SK-N-SH treated with all-trans-retinoic acid at 6 μM for 48 hours (cell line): ENCODE data around the gene SGK2.

Experiments used
- ATAC-seq: fragments of 200-7000 bp; cut with Tn5 transposase; 3 replicates; pipeline ENCODE4 v1.9.1; 2020; ENCODE audit warnings: mild to moderate bottlenecking, moderate library complexity
- ARNTL ChIP-seq: fragments of 450-650 bp; formaldehyde crosslinking; IDR thresholded peaks from 2 replicates; pipeline ENCODE4 v1.5.0; 2020; ENCODE audit warnings: low read depth, mild to moderate bottlenecking, moderate library complexity, borderline replicate concordance
- BACH2 ChIP-seq: fragments of 250-450 bp; sonication (Bioruptor Pico); IDR thresholded peaks from 2 replicates; pipeline ENCODE4 v1.9.0; 2021; ENCODE audit warnings: mild to moderate bottlenecking, borderline replicate concordance
- CSDC2 ChIP-seq: fragments of 250-450 bp; sonication (Bioruptor Pico); IDR thresholded peaks from 2 replicates; pipeline ENCODE4 v1.5.0; 2020; ENCODE audit warnings: mild to moderate bottlenecking, moderate library complexity
- ESRRG ChIP-seq: fragments of 250-450 bp; sonication (Bioruptor Pico); IDR thresholded peaks from 2 replicates; pipeline ENCODE4 v1.6.1; 2021; ENCODE audit warnings: mild to moderate bottlenecking
- GLIS3 ChIP-seq: fragments of 250-450 bp; sonication (Bioruptor Pico); IDR thresholded peaks from 2 replicates; pipeline ENCODE4 v1.5.0; 2020; ENCODE audit warnings: mild to moderate bottlenecking, moderate library complexity
- ISL1 ChIP-seq: fragments of 250-450 bp; sonication (Bioruptor Pico); IDR thresholded peaks from 2 replicates; pipeline ENCODE4 v2.1.2; 2022; ENCODE audit warnings: mild to moderate bottlenecking, moderate library complexity
- OSR1 ChIP-seq: fragments of 250-450 bp; sonication (Bioruptor Pico); IDR thresholded peaks from 2 replicates; pipeline ENCODE4 v1.8.0; 2022; ENCODE audit warnings: moderate library complexity, mild to moderate bottlenecking, inconsistent platforms
- PPARA ChIP-seq: fragments of 250-450 bp; sonication (Bioruptor Pico); IDR thresholded peaks from 2 replicates; pipeline ENCODE4 v1.5.0; 2020; ENCODE audit warnings: mild to moderate bottlenecking, borderline replicate concordance
- RARB ChIP-seq: fragments of 250-450 bp; sonication (Bioruptor Pico); IDR thresholded peaks from 2 replicates; pipeline ENCODE4 v1.8.0; 2021; ENCODE audit warnings: mild to moderate bottlenecking, moderate library complexity
- SNAI2 ChIP-seq: fragments of 250-450 bp; sonication (Bioruptor Pico); IDR thresholded peaks from 2 replicates; pipeline ENCODE4 v1.5.0; 2020; ENCODE audit warnings: mild to moderate bottlenecking, moderate library complexity
- TCF4 ChIP-seq: fragments of 250-450 bp; sonication (Bioruptor Pico); IDR thresholded peaks from 2 replicates; pipeline ENCODE4 v1.8.0; 2021; ENCODE audit warnings: mild to moderate bottlenecking, moderate library complexity, borderline replicate concordance
- TOX ChIP-seq: fragments of 250-450 bp; sonication (Bioruptor Pico); IDR thresholded peaks from 2 replicates; pipeline ENCODE4 v1.8.0; 2021; ENCODE audit warnings: mild to moderate bottlenecking, moderate library complexity, borderline replicate concordance
- ZC3H10 ChIP-seq: fragments of 250-450 bp; sonication (Bioruptor Pico); IDR thresholded peaks from 2 replicates; pipeline ENCODE4 v1.5.1; 2021; ENCODE audit warnings: mild to moderate bottlenecking, moderate library complexity
- ZFP3 ChIP-seq: fragments of 250-450 bp; sonication (Bioruptor Pico); IDR thresholded peaks from 2 replicates; pipeline ENCODE4 v1.5.0; 2020; ENCODE audit warnings: mild to moderate bottlenecking, moderate library complexity
- ZFP30 ChIP-seq: fragments of 450-650 bp; formaldehyde crosslinking; IDR thresholded peaks from 2 replicates; pipeline ENCODE4 v1.5.0; 2022; ENCODE audit warnings: mild to moderate bottlenecking, moderate library complexity
- ZNF565 ChIP-seq: fragments of 450-650 bp; formaldehyde crosslinking; conservative IDR thresholded peaks from 2 replicates; pipeline ENCODE4 v1.5.0; 2020; ENCODE audit warnings: low read depth, mild to moderate bottlenecking, moderate library complexity
- ZNF70 ChIP-seq: fragments of 450-650 bp; formaldehyde crosslinking; IDR thresholded peaks from 2 replicates; pipeline ENCODE4 v1.5.0; 2020; ENCODE audit warnings: mild to moderate bottlenecking, moderate library complexity
- TF ChIP-seq, protein P1 (sequence below): fragments of 250-450 bp; sonication (Bioruptor Pico); IDR thresholded peaks from 2 replicates; pipeline ENCODE4 v1.5.1; 2020; ENCODE audit warnings: low read depth, mild to moderate bottlenecking, moderate library complexity
- TF ChIP-seq, protein P2 (sequence below): fragments of 250-450 bp; sonication (Bioruptor Pico); IDR thresholded peaks from 2 replicates; pipeline ENCODE4 v1.5.0; 2020; ENCODE audit warnings: mild to moderate bottlenecking, moderate library complexity
- TF ChIP-seq, protein P3 (sequence below): fragments of 250-450 bp; sonication (Bioruptor Pico); IDR thresholded peaks from 2 replicates; pipeline ENCODE4 v1.8.0; 2021; ENCODE audit warnings: low read depth, mild to moderate bottlenecking, moderate library complexity, borderline replicate concordance

SGK2 gene

GRCh38 chr20:43558412-43559146 is at the start of gene SGK2:
TSS of gene SGK2 (plus strand) at chr20:43559027. CDS start at chr20:43566496, 7,469 bp downstream.
- peak; percentile 63; the same call in 2 of the 3 replicates for ATAC-seq
- TF ChIP-seq OSR1 (CRISPR knock-in tag) (no peak), BACH2 (no peak), PPARA (CRISPR knock-in tag) (no peak), ISL1 (CRISPR knock-in tag) (no peak), ZNF565 (no peak), ESRRG (CRISPR knock-in tag) (no peak), TCF4 (CRISPR knock-in tag) (no peak), TOX (CRISPR knock-in tag) (no peak), RARB (CRISPR knock-in tag) (no peak), SNAI2 (CRISPR knock-in tag) (no peak), ZFP30 (CRISPR knock-in tag) (no peak), ZNF70 (CRISPR knock-in tag) (no peak), ZFP3 (CRISPR knock-in tag) (no peak), CSDC2 (no peak), ARNTL (no peak), GLIS3 (no peak), ZC3H10 (no peak)
- TF ChIP-seq, protein P1, sequence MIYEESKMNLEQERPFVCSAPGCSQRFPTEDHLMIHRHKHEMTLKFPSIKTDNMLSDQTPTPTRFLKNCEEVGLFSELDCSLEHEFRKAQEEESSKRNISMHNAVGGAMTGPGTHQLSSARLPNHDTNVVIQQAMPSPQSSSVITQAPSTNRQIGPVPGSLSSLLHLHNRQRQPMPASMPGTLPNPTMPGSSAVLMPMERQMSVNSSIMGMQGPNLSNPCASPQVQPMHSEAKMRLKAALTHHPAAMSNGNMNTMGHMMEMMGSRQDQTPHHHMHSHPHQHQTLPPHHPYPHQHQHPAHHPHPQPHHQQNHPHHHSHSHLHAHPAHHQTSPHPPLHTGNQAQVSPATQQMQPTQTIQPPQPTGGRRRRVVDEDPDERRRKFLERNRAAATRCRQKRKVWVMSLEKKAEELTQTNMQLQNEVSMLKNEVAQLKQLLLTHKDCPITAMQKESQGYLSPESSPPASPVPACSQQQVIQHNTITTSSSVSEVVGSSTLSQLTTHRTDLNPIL = no peak
- TF ChIP-seq, protein P2, sequence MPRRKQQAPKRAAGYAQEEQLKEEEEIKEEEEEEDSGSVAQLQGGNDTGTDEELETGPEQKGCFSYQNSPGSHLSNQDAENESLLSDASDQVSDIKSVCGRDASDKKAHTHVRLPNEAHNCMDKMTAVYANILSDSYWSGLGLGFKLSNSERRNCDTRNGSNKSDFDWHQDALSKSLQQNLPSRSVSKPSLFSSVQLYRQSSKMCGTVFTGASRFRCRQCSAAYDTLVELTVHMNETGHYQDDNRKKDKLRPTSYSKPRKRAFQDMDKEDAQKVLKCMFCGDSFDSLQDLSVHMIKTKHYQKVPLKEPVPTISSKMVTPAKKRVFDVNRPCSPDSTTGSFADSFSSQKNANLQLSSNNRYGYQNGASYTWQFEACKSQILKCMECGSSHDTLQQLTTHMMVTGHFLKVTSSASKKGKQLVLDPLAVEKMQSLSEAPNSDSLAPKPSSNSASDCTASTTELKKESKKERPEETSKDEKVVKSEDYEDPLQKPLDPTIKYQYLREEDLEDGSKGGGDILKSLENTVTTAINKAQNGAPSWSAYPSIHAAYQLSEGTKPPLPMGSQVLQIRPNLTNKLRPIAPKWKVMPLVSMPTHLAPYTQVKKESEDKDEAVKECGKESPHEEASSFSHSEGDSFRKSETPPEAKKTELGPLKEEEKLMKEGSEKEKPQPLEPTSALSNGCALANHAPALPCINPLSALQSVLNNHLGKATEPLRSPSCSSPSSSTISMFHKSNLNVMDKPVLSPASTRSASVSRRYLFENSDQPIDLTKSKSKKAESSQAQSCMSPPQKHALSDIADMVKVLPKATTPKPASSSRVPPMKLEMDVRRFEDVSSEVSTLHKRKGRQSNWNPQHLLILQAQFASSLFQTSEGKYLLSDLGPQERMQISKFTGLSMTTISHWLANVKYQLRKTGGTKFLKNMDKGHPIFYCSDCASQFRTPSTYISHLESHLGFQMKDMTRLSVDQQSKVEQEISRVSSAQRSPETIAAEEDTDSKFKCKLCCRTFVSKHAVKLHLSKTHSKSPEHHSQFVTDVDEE = no peak
- TF ChIP-seq, all 23 proteins: peak for 0

- no peak for TF ChIP-seq ZNF565
- no peak for TF ChIP-seq ZFP30 (CRISPR knock-in tag)
- TF ChIP-seq, protein P3, sequence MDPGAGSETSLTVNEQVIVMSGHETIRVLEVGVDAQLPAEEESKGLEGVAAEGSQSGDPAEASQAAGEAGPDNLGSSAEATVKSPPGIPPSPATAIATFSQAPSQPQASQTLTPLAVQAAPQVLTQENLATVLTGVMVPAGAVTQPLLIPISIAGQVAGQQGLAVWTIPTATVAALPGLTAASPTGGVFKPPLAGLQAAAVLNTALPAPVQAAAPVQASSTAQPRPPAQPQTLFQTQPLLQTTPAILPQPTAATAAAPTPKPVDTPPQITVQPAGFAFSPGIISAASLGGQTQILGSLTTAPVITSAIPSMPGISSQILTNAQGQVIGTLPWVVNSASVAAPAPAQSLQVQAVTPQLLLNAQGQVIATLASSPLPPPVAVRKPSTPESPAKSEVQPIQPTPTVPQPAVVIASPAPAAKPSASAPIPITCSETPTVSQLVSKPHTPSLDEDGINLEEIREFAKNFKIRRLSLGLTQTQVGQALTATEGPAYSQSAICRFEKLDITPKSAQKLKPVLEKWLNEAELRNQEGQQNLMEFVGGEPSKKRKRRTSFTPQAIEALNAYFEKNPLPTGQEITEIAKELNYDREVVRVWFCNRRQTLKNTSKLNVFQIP (CRISPR knock-in tag) = no peak
- ATAC-seq = no peak
These were observed 46.9 kb upstream of the SGK2 start for GRCh38 chr20:43511879-43512278.

GRCh38 chr20:43513372-43513930 is 45.4 kb upstream of the SGK2 start:
- TF ChIP-seq, protein P2 = no peak
- no peak for TF ChIP-seq TOX (CRISPR knock-in tag)
- no peak for ATAC-seq
